Measurements from ENCODE around the gene PLCL2. TPM values are rescaled to one million over a fixed set of nuclear protein-coding genes. Genes with fewer than 3 reads are reported as not detected.

PLCL2 gene
- total RNA-seq, 1 donor from 2014 or later, result 5.6 TPM

GRCh38 chr3:17059989-17060550 is 175.3 kb downstream of the PLCL2 start:
- Histone ChIP-seq H3K27ac (no peak overlapping the region), H3K4me3 (no peak overlapping the region), H3K4me1 (no peaks in the 10 kb centered on the region), H3K27me3 (no peaks in the 10 kb centered on the region), H3K9me3 (no peaks in the 10 kb centered on the region), H3K36me3 (no peaks in the 10 kb centered on the region)
- DNase-seq (ENCODE audit: extremely low spot score in 2 of 2), result no peak
- intact Hi-C loops (cut with DNase I), result no loop called here
- TF ChIP-seq POLR2AphosphoS5 (IDR thresholded peaks at IDR 0.05; ENCODE audit: insufficient read depth in 1 of 2, low read depth in 1 of 2), result no peak
- no peak for TF ChIP-seq CTCF (IDR thresholded peaks at IDR 0.05)
- no peak for TF ChIP-seq POLR2A (IDR thresholded peaks at IDR 0.05)

GRCh38 chr3:17061005-17061404 is 176.2 kb downstream of the PLCL2 start:
- no peak for DNase-seq (ENCODE audit: extremely low spot score in 2 of 2)
- Histone ChIP-seq H3K27me3 (no peaks in the 10 kb centered on the region), H3K9me3 (no peaks in the 10 kb centered on the region), H3K36me3 (no peaks in the 10 kb centered on the region), H3K4me3 (no peak overlapping the region), H3K4me1 (no peaks in the 10 kb centered on the region), H3K27ac (no peak overlapping the region)
- TF ChIP-seq CTCF (IDR thresholded peaks at IDR 0.05) (no peak), POLR2AphosphoS5 (IDR thresholded peaks at IDR 0.05; ENCODE audit: insufficient read depth in 1 of 2, low read depth in 1 of 2) (no peak), POLR2A (IDR thresholded peaks at IDR 0.05) (no peak)
- intact Hi-C loops (cut with DNase I), result no loop called here

GRCh38 chr3:17062736-17063135 is 178.0 kb downstream of the PLCL2 start:
- Histone ChIP-seq H3K4me1 (no peaks in the 10 kb centered on the region), H3K4me3 (no peak overlapping the region), H3K27ac (no peak overlapping the region), H3K27me3 (no peaks in the 10 kb centered on the region), H3K36me3 (no peaks in the 10 kb centered on the region), H3K9me3 (no peaks in the 10 kb centered on the region)
- TF ChIP-seq POLR2AphosphoS5 (IDR thresholded peaks at IDR 0.05; ENCODE audit: insufficient read depth in 1 of 2, low read depth in 1 of 2), result no peak
- TF ChIP-seq CTCF (IDR thresholded peaks at IDR 0.05), result no peak
- no peak for TF ChIP-seq POLR2A (IDR thresholded peaks at IDR 0.05)
- no peak for DNase-seq (ENCODE audit: extremely low spot score in 2 of 2)
- intact Hi-C loops (cut with DNase I), result no loop called here

GRCh38 chr3:17063596-17063995 is 178.8 kb downstream of the PLCL2 start:
- no peaks in the 10 kb centered on the region for H3K4me1 ChIP-seq
- intact Hi-C loops (cut with DNase I), result no loop called here
- H3K27me3 ChIP-seq, result no peaks in the 10 kb centered on the region

More at GRCh38 chr3:17063596-17063995, 178.8 kb downstream of the PLCL2 start:
- DNase-seq (ENCODE audit: extremely low spot score in 2 of 2), result no peak
- no peaks in the 10 kb centered on the region for H3K9me3 ChIP-seq
- no peak overlapping the region for H3K4me3 ChIP-seq
- H3K36me3 ChIP-seq, result no peaks in the 10 kb centered on the region
- H3K27ac ChIP-seq, result no peak overlapping the region
- TF ChIP-seq POLR2AphosphoS5 (IDR thresholded peaks at IDR 0.05; ENCODE audit: insufficient read depth in 1 of 2, low read depth in 1 of 2) (no peak), CTCF (IDR thresholded peaks at IDR 0.05) (no peak), POLR2A (IDR thresholded peaks at IDR 0.05) (no peak)

All from vagina (tissue), 2 donors.